ENCODE measurements around the gene FBXO2.

Gene FBXO2

DNA sequence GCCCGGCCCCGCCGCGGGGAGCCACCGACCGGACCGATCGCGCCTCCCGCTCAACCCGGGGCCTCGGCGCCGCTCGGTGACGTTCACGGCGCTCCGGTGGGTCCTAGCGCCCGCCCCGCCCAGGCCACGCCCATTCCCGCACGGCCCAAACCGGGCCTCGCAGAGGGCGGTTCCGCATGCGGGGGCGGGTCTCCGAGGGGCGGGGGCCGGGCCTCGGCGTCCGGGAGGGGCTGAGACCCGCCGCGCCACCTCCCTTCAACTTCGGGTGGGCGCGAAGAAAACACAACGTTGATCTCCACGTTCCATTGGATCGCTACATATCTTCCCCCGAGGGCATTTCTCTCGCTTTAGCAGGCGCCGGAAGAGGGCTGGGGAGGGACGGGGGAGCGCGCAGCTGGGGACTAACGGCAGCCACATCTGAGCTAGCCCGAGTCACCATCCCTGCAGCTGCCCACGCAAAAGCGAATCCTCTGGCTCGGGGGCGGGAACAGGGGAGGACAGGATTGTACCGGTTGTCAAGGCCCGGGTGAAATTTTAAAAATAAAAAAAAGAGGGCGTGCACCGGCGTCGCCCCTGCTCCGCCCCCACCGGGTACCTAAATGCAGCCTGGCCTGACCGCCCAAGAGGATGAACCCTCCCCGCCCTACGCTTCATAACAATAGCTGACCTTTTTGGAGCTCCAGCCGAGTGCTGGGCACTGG, 27.0 kb upstream of the FBXO2 start, which contains the start of gene MAD2L2:
TSS of gene MAD2L2 (minus strand) at position 78 of the 701 bp plus-strand sequence. CDS start 547 bp downstream, outside the sequence.
- DNase-seq, result peak; percentile 87

DNA sequence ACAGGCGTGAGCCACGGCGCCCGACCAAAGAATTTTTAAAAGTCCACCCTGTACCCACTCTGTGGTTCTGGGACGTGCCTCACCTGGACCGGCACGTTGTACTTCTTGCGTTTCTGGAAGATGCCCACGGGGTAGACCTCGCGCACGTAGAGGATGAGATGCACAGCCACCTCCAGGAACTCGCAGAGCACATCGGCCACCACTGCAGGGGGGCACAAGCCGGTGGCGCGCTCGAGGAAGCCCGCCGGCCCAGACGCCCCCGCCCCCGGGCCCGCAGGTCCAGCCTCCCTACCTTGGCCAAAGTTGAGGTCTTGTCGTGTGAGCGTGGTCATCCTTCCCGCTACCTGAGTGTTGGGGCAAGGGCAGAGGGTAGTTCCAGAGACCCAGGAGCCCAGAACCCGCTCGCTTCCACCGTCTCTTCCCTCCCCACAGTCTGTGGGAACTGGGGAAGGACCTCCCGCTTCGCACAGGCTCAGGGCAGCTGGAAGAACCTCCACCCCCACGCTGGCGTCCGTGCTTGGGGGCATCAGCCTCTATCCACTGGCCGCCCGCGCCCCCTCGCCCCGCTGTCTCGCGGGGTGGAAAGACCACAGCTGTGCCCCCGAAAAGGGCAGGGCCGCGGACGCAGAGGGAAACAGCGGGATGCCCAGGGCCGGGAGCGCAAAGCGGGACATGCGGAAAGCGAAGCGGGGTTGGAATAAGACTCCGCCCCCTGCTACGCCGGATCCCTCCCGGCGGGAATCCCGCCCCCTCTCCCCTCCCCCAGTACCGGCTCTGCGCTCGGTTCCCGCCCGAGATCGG, 26.2 kb upstream of the FBXO2 start:
- no peak for DNase-seq

DNA sequence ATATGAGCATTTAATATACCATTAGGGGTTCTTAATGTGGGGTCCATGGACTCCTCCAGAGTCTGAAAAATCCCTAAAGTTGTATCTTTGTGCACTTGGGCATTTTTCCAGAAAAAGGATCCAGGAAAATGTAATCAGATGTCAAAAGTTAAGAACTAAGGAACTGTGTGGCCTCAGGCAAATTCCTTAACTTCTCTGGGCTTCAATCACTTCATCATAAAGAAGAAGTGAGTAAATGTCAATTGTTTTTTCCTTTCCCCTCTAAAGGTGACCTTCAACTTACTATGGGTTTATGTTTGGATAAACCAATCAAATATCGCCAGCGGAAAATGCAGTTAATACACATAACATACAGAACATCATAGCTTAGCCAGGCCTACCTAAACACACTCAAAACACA, 24.2 kb upstream of the FBXO2 start:
- DNase-seq, result no peak

DNA sequence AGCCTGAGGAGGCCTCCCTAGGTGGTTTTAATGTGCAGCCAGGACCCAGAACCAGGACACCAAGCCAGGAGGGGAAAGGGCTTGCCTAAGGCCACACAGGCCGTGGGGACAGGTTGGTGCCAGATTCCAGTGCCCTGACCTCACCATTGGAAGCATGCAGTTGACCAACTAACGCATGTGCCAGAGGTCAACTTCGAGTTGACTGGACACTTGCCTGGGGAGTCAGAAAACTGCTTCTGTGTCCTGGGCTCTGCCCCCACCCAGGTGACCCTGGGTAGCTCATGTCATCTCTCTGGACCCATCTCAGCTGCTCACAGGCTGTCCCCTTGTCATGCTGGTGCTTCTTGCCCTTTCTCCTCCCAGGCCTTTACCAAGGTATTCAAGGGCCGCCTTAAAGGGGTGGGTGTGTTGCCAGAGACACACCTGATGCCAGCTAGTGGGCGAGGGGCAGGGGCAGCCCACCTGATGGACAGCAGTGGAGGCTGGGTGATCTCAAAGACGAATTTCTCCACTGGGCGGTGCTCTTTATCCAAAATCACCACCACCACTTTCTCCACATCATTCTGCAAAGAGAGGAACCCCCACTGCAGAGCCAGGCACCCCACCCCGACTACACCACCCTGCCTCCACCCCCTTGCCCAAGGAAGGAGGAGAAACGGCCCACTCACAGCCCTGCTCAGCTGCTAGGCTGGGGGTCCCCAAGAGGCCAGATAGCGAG, 22.3 kb upstream of the FBXO2 start:
- no peak for DNase-seq

DNA sequence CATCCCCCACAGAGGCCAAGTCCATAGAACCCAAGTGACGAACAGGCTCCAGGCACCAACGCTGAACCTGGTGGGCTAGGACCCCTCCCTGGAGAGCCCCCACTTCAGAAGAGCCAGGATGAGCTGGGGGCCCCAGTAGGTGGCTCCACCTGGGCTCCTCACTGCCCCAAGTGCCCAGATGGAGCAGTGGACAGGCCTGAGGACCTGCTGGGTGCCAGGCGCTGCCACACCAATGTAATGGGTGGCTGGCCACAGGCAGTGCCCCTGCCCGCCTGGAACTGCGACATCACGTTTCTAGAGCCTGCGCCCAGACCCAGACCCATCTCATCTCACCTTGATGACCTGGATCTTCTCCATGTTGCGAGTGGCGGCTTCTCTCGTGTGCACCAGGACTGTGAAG, 21.1 kb upstream of the FBXO2 start:
- no peak for DNase-seq

DNA sequence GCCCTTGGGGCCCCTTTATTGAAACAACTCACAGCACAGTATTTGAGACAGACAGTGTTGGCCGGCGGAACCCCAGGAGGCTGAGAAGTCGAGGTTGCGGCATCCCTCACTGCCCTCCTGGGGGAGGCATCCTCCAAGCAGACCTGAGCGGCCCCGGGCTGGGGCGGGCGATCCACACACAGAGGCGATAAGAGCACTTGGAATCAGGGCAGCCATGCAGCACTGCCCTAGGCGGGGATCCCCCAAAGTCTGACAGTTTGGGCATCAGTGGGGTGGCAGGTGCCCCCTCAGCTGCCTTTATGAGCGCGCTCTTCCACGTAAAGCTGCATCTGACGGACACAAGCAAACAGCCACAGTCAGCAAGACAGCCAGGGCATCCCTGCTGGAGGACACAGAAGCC, 20.3 kb upstream of the FBXO2 start:
- DNase-seq, result no peak

DNA sequence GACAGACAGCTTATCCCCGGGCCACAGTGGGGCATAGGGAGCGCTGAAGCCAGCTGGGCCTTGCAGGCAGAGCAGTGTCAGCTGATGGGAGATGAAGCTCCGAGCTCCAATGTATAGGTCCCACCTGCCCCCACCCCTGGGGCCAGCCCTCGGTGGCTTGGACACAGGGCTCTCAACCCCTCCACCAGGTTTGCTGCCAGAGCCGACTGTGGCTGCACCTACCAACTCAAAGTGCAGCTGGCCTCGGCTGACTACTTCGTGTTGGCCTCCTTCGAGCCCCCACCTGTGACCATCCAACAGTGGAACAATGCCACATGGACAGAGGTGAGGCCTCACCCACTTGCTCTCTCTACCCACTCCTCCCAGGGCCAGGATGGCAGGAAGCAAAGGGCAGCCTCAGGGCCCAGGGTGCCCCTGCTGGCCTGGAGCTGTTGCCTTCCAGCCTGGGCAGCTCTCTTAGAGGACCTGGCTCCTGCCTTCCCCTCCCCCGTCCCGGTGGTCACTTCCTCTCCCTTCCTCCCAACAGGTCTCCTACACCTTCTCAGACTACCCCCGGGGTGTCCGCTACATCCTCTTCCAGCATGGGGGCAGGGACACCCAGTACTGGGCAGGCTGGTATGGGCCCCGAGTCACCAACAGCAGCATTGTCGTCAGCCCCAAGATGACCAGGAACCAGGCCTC, 19.0 kb upstream of the FBXO2 start:
- DNase-seq, result no peak

DNA sequence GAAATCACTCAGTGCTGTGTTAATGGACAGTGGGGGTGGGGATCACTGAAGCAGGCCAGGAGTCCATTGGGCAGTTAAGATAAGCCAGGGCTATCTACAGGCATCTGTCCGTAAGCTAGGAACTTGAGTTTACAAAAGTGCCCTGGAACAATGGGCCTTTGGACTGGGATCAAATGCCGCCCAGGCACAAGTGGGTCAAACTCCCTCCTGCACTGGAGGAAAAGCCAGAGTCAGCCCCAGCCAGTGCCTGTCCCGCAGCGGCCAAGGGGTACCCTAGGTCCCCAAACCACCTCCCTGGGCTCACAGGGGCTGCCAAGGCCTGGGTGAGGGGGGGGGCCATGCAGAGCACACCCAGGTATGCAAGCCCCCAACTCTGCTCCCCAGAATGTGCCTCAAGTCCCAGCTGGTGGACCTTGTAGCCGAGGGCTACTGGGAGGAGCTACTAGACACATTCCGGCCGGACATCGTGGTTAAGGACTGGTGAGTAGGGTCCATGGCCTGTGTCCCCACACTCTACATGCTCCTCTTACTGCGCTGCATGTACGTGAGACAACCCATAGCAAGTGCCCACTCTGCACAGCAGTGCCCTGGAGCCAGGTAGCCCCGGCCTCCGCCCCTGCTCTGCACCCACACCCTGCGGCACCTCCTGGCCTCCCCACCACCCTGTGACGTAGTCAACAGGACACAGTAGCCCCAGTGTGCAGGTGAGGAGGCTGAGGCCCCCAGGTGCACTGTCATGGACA, 17.5 kb upstream of the FBXO2 start:
- no peak for DNase-seq

DNA sequence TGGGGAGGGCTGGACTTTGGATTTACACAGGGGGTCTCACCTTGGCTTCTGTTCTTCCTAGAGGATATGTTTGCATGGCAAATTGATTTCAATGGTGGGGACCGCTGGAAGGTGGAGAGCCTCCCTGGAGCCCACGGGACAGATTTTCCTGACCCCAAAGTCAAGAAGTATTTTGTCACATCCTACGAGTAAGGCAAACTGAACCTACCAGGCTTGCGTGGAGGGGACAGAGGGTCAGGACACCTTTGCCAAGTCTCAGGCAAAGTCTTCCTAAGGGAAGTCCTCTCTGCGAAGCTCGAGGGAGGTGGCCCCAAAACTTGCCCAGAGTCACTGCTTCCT, 16.9 kb upstream of the FBXO2 start:
- DNase-seq, result no peak

DNA sequence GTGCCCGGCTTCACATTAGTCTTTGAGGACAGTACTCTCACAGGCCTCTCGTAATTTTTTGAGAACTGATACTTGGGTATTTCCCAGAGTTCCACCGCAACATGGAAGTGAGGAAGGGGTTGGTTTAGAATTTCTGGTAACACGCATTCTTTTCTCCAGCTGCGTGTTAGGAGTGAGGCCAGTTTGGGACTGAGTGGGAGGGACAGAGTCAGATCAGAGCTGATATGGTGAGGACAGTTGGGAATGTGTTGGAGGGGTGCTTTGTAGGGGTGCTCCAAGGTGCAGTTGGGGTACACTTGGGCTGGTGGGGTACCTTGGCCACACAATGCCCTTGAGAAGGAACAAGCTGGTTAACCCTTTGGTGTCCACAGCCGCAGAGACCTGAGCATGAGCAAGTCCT, 16.5 kb upstream of the FBXO2 start:
- no peak for DNase-seq

DNA sequence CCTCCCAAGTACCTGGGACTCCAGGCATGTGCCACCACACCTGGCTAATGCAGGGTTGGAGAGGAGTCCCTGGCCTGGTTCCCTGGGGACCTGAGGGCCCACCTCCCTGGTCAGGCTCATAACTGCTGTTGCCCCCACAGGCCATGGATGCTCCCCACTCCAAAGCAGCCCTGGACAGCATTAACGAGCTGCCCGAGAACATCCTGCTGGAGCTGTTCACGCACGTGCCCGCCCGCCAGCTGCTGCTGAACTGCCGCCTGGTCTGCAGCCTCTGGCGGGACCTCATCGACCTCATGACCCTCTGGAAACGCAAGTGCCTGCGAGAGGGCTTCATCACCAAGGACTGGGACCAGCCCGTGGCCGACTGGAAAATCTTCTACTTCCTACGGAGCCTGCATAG, 14.3 kb upstream of the FBXO2 start:
- no peak for DNase-seq

DNA sequence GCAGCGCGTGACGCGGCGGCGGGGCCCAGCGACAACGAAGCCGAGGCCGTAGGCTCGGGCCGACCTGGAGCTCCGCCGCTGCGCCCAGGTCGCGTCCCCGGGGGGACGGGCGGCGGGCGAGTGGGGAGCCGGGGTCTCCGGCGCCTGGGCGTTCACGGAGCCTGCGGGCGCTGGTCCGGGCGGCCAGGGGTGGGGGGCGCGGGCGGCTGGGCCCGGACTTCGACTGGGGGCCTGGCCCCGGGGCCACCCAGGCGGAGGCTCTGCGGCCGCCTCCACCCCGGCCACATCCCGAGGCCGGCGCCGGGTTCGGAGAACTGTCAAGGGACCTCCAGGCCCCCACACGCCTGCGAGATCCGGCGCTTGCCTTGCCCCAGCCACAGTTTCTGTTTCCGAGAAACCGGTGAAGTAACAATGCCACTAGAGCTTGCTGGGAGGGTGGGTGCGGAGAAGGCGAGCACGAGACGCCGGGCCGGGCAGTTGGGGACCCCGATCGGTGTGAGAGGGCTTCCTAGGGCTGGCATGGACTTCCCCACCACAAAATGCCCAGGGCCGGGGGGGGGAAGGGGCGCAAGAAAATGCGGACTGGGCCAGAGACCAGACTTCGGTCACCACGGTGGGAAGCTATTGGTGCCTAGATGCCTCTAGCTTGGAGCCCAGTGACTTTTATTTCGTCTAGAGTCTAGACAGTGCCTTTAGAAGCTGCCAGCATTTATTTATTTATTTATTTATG, 10.3 kb upstream of the FBXO2 start:
- peak; percentile 62 for DNase-seq

DNA sequence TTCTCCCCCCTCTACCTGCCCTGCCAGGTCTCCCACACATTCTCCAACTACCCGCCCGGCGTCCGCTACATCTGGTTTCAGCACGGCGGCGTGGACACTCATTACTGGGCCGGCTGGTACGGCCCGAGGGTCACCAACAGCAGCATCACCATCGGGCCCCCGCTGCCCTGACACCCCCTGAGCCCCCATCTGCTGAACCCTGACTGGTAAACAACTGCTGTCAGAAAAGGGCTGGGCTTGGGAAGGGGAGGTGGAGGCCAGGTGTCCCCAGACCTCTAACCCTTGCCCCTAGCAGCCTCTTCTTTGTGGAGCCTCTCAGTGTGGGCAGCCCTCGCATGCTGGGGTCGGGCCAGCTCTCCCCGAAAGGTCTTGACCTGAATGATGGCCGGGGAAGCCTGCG, 6.9 kb upstream of the FBXO2 start:
- DNase-seq, result no peak

DNA sequence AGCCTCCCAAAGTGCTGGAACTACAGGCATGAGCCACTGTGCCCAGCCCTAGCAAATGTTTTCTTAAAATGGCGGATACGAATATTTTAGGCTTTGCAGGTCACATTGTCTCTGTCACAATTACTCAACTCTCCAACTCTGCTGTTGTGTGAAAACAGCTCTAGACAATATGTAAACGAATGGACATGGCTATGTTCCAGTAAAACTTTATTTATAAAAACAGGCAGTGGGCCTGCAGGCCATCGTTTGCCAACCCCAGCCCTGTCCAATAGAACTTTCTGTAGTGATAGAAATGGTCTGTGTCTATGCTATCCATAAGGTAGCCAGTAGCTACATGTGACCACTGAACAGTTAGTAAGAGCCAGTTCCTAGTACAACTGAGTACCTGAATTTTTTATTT, 5.5 kb upstream of the FBXO2 start:
- DNase-seq, result no peak

DNA sequence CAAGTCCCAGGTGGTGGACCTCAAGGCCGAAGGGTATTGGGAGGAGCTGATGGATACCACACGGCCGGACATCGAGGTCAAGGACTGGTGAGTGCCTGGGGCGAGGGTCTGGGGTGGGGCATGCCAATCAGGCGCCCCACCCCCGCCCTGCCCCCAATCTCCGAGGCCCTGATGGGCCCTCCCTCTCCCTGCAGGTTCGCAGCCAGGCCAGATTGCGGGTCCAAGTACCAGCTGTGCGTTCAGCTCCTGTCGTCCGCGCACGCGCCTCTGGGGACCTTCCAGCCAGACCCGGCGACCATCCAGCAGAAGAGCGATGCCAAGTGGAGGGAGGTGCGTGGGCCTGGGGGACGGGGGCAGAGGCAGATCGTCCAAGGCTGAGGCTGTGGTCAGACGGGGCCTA, 4.3 kb upstream of the FBXO2 start:
- no peak for DNase-seq

DNA sequence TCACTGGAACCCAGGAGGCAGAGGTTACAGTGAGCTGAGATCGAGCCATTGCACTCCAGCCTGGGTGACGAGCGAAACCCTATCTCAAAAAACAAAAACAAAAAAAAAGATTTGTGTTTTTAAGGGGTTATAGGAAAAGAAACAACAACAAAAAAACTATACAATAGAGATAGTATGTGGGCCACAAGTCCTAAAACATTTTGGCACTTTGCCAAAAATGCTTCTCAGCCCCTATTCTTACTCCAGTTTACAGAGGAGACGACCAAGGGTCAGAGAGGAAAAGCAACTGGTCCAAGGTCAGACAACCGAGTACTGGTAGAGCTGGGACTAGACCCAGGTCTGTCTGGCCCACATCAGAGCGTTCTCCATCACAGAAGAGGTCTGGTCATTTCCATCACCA, 3.4 kb upstream of the FBXO2 start:
- no peak for DNase-seq

DNA sequence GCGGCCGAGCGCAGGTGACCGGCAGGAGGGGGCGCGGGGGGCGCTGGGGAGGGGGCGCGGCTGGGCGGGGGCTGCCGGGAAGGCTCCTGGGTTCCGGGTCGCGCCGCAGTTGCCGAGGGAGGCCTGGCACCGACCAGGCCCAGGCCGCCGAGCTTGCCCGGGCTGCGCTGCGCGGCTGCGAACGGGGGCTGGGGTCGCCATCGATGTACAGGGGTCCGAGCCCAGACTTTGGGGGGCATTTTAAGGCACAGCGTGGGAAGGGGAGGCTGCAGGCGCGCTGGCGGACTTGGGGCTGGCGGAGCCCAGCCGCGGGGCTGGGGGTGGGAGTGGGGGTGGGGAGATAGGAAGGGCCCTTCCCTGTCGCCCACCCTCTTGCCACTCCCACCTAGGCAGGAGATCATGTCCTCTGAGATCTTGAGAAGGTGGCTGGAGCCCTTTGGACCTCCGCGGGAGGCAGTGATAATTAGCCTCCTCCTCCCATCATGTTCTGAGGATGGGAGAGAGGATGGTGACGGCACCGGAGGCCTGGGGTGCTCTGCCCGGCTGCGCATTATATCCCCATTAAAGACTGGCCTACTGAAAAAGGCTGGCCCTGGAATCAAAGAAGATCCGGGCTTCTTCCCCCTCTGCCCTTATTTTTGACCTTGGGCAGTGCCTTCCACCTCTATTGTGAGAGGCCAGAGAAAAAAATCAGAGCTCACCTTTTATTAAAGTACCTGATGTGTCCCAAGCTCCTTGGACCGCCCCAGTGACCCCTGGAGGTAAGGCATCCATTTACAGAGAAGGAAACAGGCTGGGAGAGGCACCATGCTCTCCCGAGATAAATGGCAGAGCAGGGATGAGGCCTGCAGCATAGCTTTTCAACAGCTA, 945 bp upstream of the FBXO2 start:
- no peak for DNase-seq

DNA sequence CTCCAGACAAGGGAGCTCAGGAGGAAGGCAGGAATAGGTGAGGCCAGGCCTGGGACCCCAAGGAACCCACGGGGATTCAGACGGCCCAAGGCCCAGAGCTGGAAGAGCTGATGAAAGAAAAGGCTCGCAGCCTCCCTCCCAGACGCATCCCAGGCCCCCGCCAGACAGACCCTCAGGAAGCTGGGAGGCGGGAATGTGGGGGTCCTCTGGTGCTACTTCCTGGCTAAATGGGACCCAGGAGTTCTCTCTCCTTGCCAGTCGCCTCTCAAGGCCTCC, 430 bp downstream of the FBXO2 start:
- no peak for DNase-seq

DNA sequence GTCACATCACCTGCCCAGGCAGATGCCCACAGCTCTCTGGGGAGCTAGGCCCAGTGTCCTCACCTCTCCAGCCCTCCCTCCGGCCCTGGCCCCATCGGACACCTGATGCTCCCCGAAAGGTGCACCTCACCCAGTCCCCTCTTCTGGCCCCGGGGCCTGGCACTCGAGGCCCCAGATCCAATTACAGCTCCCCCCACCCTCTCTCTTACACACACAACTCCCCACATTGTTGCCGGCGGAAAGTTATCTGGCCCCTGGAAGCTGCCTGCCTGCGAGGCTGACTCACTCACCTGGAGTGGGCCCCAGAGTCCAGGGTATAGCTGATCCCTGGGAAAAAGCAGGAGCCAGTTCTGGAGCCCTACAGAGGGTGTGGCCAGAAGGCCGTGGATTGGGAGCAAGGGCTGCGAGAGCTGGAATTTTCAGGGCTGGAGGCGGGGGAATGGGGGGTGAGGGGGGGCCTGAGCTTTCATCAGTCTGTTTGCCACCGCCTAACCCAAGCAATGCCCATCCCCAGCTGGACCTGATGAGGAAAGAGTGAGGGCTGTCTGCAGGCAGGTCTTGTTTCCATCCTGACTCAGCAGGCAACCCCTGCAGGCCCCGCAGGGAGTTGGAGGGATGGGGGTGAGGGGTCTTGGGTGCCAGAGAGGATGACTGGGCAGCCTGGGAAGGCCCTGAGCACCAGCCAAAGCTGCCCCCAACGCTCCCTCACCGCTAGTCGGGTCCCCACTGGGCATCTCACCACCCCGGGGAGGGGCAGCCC, 948 bp downstream of the FBXO2 start:
- no peak for DNase-seq

DNA sequence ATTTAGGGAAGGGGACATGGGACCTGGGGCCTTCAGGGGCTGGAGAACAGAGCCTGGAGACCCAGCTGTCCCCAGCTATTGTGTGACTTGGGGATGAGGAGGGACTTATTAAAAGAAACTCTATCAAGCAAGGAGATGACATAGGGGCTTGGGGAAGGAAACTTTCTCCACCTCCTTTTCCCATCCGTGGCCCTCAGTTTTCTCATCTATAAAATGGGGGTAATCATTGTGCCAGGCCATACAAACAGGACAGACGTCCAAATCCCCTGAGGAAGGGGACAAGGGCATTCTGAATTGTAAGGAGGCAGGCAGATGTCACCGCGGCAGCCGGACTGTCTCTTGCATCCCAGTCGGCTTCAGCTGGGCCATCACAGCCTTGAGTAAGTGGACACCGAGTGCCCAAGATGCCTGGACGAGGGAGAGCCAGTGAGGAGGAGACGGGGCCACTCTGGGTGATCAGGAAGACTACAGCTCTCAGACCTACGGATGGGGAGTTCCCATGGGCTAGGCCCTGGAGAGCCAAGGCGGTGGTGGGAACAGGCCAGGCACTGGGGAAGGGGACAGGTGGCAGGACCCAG, 1.9 kb downstream of the FBXO2 start:
- no peak for DNase-seq

Measured in activated gamma-delta T cell treated with Interleukin-2 at 50 U/mL for 16 hours (primary cell).